ENCODE results near the gene PRSS56. TPM values are rescaled to one million over a fixed set of nuclear protein-coding genes. Genes with fewer than 3 reads are reported as not detected.

PRSS56 gene
- total and polyA plus RNA-seq, 8 donors: not detected

- TF ChIP-seq POLR2A (IDR thresholded peaks at IDR 0.05) (no peak), POLR2AphosphoS5 (IDR thresholded peaks at IDR 0.05) (no peak), EP300 (IDR thresholded peaks at IDR 0.05) (no peak)
- TF ChIP-seq, protein P1, sequence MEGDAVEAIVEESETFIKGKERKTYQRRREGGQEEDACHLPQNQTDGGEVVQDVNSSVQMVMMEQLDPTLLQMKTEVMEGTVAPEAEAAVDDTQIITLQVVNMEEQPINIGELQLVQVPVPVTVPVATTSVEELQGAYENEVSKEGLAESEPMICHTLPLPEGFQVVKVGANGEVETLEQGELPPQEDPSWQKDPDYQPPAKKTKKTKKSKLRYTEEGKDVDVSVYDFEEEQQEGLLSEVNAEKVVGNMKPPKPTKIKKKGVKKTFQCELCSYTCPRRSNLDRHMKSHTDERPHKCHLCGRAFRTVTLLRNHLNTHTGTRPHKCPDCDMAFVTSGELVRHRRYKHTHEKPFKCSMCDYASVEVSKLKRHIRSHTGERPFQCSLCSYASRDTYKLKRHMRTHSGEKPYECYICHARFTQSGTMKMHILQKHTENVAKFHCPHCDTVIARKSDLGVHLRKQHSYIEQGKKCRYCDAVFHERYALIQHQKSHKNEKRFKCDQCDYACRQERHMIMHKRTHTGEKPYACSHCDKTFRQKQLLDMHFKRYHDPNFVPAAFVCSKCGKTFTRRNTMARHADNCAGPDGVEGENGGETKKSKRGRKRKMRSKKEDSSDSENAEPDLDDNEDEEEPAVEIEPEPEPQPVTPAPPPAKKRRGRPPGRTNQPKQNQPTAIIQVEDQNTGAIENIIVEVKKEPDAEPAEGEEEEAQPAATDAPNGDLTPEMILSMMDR (IDR thresholded peaks at IDR 0.05): no peak
- Histone ChIP-seq H3K4me3 (no peak overlapping the region), H3K27me3 (peaks cover 0 to 42% (median 0%) of the 10 kb centered on the region in 3 donors), H3K36me3 (peaks cover 0 to 10% (median 0%) of the 10 kb centered on the region in 4 donors), H3K4me1 (peaks cover 0 to 18% (median 10%) of the 10 kb centered on the region in 4 donors), H3K9me3 (peaks cover 0 to 2% (median under 1%) of the 10 kb centered on the region in 4 donors), H3K27ac (no peak overlapping the region)
- DNase-seq: peak in 1 of 2 donors; percentile 23
- 56 to 70% (median 58%) methylated on average over 17 to 19 of the region's 19 CpGs for WGBS, 5 donors
- intact Hi-C loops (cut with DNase I; ENCODE audit: low total_unique reads): no loop called here
Measured at GRCh38 chr2:232541195-232541960, 21.2 kb downstream of the PRSS56 start.

GRCh38 chr2:232541961-232542714 lies 21.9 kb downstream of the PRSS56 start:
- H3K36me3 ChIP-seq: peaks cover 0 to 18% (median 6%) of the 10 kb centered on the region in 4 donors
- intact Hi-C loops (cut with DNase I; ENCODE audit: low total_unique reads): no loop called here
- H3K27ac ChIP-seq: no peak overlapping the region
- WGBS, 5 donors: 55 to 81% (median 63%) methylated on average over 5 to 9 of the region's 9 CpGs
- TF ChIP-seq, protein P1 (IDR thresholded peaks at IDR 0.05): no peak
- TF ChIP-seq POLR2A (IDR thresholded peaks at IDR 0.05) (no peak), POLR2AphosphoS5 (IDR thresholded peaks at IDR 0.05) (no peak), EP300 (IDR thresholded peaks at IDR 0.05) (no peak)
- H3K4me3 ChIP-seq: no peak overlapping the region
- no peak for DNase-seq
- H3K9me3 ChIP-seq: no peaks in the 10 kb centered on the region
- peaks cover 0 to 15% (median 9%) of the 10 kb centered on the region in 4 donors for H3K4me1 ChIP-seq
- peaks cover 0 to 37% (median 0%) of the 10 kb centered on the region in 3 donors for H3K27me3 ChIP-seq

- DNase-seq: no peak
- no peak for TF ChIP-seq EP300 (IDR thresholded peaks at IDR 0.05)
- no peak for TF ChIP-seq POLR2A (IDR thresholded peaks at IDR 0.05)
- TF ChIP-seq, protein P1 (IDR thresholded peaks at IDR 0.05): no peak
- no peak for TF ChIP-seq POLR2AphosphoS5 (IDR thresholded peaks at IDR 0.05)
- Histone ChIP-seq H3K9me3 (no peaks in the 10 kb centered on the region), H3K36me3 (peaks cover 0 to 21% (median 10%) of the 10 kb centered on the region in 4 donors), H3K27me3 (peaks cover 0 to 30% (median 0%) of the 10 kb centered on the region in 3 donors), H3K4me3 (no peak overlapping the region), H3K27ac (no peak overlapping the region), H3K4me1 (peaks cover 0 to 14% (median 3%) of the 10 kb centered on the region in 4 donors)
- intact Hi-C loops (cut with DNase I; ENCODE audit: low total_unique reads): no loop called here
- WGBS, 5 donors: 84 to 92% (median 91%) methylated on average over 17 to 20 of the region's 20 CpGs
Measured at GRCh38 chr2:232542715-232543467, 22.7 kb downstream of the PRSS56 start.

- H3K36me3 ChIP-seq: peaks cover 0 to 21% (median 10%) of the 10 kb centered on the region in 4 donors
- TF ChIP-seq POLR2AphosphoS5 (IDR thresholded peaks at IDR 0.05) (no peak), EP300 (IDR thresholded peaks at IDR 0.05) (no peak), POLR2A (IDR thresholded peaks at IDR 0.05) (no peak)
- TF ChIP-seq, protein P1 (IDR thresholded peaks at IDR 0.05): no peak
- H3K27ac ChIP-seq: no peak overlapping the region
- intact Hi-C loops (cut with DNase I; ENCODE audit: low total_unique reads): no loop called here
- peaks cover 0 to 24% (median 0%) of the 10 kb centered on the region in 3 donors for H3K27me3 ChIP-seq
- no peak overlapping the region for H3K4me3 ChIP-seq
- H3K4me1 ChIP-seq: peaks cover 0 to 15% (median 4%) of the 10 kb centered on the region in 4 donors
- no peaks in the 10 kb centered on the region for H3K9me3 ChIP-seq
- no peak for DNase-seq
- WGBS, 5 donors: 88 to 97% (median 90%) methylated on average over 13 to 14 of the region's 14 CpGs
Measured at GRCh38 chr2:232543491-232543890, 23.3 kb downstream of the PRSS56 start.
